HFFc6 (cell line): Measurements from ENCODE around the gene SMAP2. TPM values are rescaled to one million over a fixed set of nuclear protein-coding genes. Genes with fewer than 3 reads are reported as not detected.

ENCODE experiments used
- DNase-seq: peaks from one replicate; pipeline ENCODE4 v3.0.0-alpha.2; 2018
- H3K27ac Mint-ChIP-seq: 2 replicates; pipeline ENCODE4 v1.8.0; 2020; ENCODE audit warnings: mild to moderate bottlenecking, mixed read lengths
- H3K27me3 Mint-ChIP-seq: 2 replicates; pipeline ENCODE4 v1.8.0; 2021; ENCODE audit warnings: mild to moderate bottlenecking, moderate library complexity, mixed read lengths; ENCODE audit not compliant: insufficient read depth
- H3K36me3 Mint-ChIP-seq: 2 replicates; pipeline ENCODE4 v1.8.0; 2021; ENCODE audit warnings: low read depth, mixed read lengths
- H3K4me1 Mint-ChIP-seq: 2 replicates; pipeline ENCODE4 v1.8.0; 2020; ENCODE audit warnings: low read depth, mixed read lengths
- H3K4me3 Mint-ChIP-seq: 2 replicates; pipeline ENCODE4 v1.8.0; 2020; ENCODE audit warnings: mild to moderate bottlenecking, moderate library complexity, mixed read lengths
- H3K9me3 Mint-ChIP-seq: 2 replicates; pipeline ENCODE4 v1.8.0; 2020; ENCODE audit warnings: mild to moderate bottlenecking, mixed read lengths
- total RNA-seq, 6 experiments: library from RNA; stranded (reverse); fragmentation: NEBNext Ultra II Directional; extraction: Animal tissue kit (Norgen Biotek cat#: 25700); gene quantifications; 2 replicates in 1 of 6; 3 replicates in 5 of 6; pipeline ENCODE4 v1.2.3, GENCODE V29; 2021
- TF ChIP-seq, protein P1 (sequence below): fragments of 200-600 bp; sonication (generic); IDR thresholded peaks from 2 replicates; pipeline ENCODE4 v1.5.0; 2021; ENCODE audit warnings: antibody characterized with exemption, mild to moderate bottlenecking

Gene SMAP2
- total RNA-seq, 6 experiments from 2014 or later: 27.7 to 37.5 (median 32.7) TPM

DNA sequence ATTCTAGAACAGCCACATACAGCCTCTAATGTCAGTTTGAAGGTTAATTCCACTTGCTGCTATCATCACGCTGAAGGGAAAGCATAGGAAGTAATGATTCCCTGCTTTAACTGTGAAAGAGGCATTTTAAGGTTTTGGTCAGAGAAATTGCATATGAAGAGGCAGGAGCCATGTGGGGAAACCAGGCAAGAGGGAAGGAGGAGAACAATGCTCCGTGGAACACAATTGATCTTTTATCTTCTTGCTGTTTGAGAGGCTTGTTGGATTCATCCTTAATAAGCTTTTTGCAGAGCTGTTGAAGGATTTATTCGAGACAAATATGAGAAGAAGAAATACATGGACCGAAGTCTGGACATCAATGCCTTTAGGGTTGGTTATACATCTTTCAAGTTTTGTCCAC, 35.9 kb downstream of the SMAP2 start:
- H3K4me3 Mint-ChIP-seq: no peak overlapping the region
- no peaks in the 10 kb centered on the region for H3K9me3 Mint-ChIP-seq
- no peak for DNase-seq
- TF ChIP-seq, protein P1, sequence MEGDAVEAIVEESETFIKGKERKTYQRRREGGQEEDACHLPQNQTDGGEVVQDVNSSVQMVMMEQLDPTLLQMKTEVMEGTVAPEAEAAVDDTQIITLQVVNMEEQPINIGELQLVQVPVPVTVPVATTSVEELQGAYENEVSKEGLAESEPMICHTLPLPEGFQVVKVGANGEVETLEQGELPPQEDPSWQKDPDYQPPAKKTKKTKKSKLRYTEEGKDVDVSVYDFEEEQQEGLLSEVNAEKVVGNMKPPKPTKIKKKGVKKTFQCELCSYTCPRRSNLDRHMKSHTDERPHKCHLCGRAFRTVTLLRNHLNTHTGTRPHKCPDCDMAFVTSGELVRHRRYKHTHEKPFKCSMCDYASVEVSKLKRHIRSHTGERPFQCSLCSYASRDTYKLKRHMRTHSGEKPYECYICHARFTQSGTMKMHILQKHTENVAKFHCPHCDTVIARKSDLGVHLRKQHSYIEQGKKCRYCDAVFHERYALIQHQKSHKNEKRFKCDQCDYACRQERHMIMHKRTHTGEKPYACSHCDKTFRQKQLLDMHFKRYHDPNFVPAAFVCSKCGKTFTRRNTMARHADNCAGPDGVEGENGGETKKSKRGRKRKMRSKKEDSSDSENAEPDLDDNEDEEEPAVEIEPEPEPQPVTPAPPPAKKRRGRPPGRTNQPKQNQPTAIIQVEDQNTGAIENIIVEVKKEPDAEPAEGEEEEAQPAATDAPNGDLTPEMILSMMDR: no peak
- peaks cover 5% of the 10 kb centered on the region for H3K4me1 Mint-ChIP-seq
- no peaks in the 10 kb centered on the region for H3K27me3 Mint-ChIP-seq
- peaks cover 7% of the 10 kb centered on the region; the same call in 1 of the 2 replicates for H3K36me3 Mint-ChIP-seq
- no peak overlapping the region for H3K27ac Mint-ChIP-seq

DNA sequence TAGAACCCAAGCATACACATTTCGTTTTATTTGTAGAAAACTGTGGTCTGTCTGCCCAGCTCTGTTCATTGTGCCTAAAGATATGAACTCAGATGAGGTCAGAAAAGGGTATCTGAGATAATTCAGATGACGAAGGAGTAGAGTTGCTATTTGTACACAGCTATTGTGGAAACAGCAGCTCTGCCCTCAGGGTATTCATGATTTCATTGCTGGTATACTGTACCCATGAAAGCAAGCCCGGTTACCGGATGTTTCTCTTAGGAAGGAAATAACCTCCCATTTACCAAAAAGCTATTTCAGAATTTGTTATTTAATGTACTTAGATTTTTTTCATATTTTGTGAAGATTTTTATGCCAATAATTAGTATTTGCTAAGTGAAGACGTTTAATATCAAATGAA, 37.8 kb downstream of the SMAP2 start:
- Mint-ChIP-seq H3K9me3 (no peaks in the 10 kb centered on the region), H3K27me3 (no peaks in the 10 kb centered on the region), H3K4me3 (no peak overlapping the region), H3K36me3 (peaks cover 18% of the 10 kb centered on the region), H3K4me1 (no peaks in the 10 kb centered on the region), H3K27ac (no peak overlapping the region)
- DNase-seq: peak; percentile 8
- TF ChIP-seq, protein P1: no peak

DNA sequence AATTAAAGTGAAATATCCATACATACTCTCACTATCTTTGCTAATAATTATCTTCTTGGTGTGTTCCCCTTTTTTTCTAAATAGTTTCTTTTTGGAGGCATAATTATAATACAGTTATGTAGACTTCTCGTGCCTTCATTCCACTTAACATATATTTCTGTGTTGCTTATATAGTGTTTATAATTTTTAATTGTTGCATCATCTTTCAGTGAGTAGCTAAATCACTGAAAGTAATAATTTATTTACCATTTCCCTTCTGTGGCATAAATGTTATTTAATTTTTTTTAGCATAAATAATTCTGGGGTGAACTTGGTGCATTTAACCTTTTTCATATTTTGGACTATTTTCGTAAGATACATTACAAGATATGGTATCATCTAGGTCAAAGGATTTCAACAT, 38.3 kb downstream of the SMAP2 start:
- H3K36me3 Mint-ChIP-seq: peaks cover 20% of the 10 kb centered on the region
- H3K4me3 Mint-ChIP-seq: no peak overlapping the region
- DNase-seq: no peak
- H3K27ac Mint-ChIP-seq: no peak overlapping the region
- no peaks in the 10 kb centered on the region for H3K9me3 Mint-ChIP-seq
- TF ChIP-seq, protein P1: no peak
- H3K27me3 Mint-ChIP-seq: no peaks in the 10 kb centered on the region
- H3K4me1 Mint-ChIP-seq: no peaks in the 10 kb centered on the region

DNA sequence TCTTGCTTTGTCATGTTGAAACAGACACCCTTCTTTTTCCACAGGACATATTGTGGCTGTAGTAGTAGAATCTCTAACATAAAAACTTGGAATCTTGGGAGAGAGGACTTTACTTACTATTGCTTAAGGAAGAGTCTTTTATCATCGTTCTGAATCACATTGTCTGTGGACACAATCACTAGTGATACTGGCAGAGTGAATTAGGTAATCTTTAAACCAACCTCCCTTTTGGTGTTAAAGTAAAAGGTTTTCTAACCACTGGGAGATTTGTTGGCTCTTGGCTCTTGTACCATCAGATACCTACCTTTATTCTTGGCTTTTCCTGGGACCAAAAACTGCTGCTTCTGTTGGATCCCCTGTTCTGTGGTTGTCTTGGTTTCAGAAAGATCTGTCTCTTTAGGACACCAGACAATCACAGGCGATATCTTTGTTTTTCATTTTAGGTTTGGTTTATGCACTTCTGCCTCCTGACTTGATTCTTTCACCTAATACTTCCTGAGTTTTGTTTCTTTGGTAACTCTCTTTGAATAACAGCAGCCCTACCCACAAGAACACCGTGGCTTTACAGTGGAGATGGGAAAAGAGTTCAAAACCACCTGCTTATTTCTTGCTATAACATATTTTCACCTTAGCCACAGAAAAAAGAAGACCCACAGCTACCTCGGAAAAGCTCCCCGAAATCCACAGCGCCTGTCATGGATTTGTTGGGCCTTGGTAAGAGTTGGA, 40.2 kb downstream of the SMAP2 start:
- H3K4me1 Mint-ChIP-seq: no peaks in the 10 kb centered on the region
- no peak for DNase-seq
- no peaks in the 10 kb centered on the region for H3K27me3 Mint-ChIP-seq
- peaks cover 36% of the 10 kb centered on the region for H3K36me3 Mint-ChIP-seq
- TF ChIP-seq, protein P1: no peak
- H3K4me3 Mint-ChIP-seq: no peak overlapping the region
- H3K27ac Mint-ChIP-seq: no peak overlapping the region
- no peaks in the 10 kb centered on the region for H3K9me3 Mint-ChIP-seq

DNA sequence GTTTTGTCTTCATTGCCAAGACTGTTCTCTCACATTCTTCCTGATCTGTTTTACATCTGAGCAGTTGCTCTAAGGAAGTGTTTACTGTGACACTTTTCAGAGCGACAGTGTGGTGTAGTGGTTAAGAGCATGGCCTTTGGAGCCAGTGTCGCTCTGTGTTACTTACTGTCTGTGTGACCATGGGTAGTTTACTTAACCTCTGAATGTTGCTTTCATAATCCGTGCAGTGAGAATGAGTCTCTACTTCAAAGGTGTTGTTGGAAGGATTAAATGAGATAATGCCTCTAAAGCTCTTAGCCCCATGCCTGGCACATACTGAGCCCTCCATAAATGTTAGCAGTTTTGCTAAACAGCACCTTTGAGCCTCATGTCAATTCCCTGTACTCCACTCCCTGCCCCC, 40.8 kb downstream of the SMAP2 start:
- no peaks in the 10 kb centered on the region for H3K27me3 Mint-ChIP-seq
- H3K36me3 Mint-ChIP-seq: peaks cover 39% of the 10 kb centered on the region
- no peaks in the 10 kb centered on the region for H3K4me1 Mint-ChIP-seq
- no peaks in the 10 kb centered on the region for H3K9me3 Mint-ChIP-seq
- H3K4me3 Mint-ChIP-seq: no peak overlapping the region
- no peak overlapping the region for H3K27ac Mint-ChIP-seq
- TF ChIP-seq, protein P1: no peak
- no peak for DNase-seq
